ENCODE data around the gene DMXL2.
"Not testable (repeated sequence)": the region's sequence is repeated elsewhere in the genome, so short reads cannot be mapped to it uniquely, and the experiment has no call there.

DMXL2 gene

DNA sequence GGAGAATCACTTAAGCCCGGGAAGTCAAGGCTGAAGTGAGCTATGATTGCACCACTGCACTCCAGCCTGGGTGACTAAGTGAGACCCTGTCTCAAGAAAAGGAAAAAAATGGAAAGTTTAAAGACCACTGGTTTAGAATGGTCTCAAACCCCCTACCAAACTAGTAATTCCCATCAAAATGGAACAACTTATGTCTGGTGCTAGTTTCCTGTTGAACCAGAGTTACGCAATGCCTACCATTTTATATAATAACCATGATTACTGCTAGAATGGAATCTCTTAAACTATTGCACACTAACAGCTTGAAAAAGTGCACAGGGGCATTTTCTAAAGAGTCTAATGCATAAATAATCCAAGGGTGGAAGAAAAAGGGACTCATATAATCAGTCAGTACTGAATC lies 43.6 kb downstream of the DMXL2 start:
- no peak overlapping the region for H3K4me3 ChIP-seq (ENCODE audit: low read depth, low read length)
- TF ChIP-seq, protein P1, sequence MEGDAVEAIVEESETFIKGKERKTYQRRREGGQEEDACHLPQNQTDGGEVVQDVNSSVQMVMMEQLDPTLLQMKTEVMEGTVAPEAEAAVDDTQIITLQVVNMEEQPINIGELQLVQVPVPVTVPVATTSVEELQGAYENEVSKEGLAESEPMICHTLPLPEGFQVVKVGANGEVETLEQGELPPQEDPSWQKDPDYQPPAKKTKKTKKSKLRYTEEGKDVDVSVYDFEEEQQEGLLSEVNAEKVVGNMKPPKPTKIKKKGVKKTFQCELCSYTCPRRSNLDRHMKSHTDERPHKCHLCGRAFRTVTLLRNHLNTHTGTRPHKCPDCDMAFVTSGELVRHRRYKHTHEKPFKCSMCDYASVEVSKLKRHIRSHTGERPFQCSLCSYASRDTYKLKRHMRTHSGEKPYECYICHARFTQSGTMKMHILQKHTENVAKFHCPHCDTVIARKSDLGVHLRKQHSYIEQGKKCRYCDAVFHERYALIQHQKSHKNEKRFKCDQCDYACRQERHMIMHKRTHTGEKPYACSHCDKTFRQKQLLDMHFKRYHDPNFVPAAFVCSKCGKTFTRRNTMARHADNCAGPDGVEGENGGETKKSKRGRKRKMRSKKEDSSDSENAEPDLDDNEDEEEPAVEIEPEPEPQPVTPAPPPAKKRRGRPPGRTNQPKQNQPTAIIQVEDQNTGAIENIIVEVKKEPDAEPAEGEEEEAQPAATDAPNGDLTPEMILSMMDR (IDR thresholded peaks at IDR 0.05; ENCODE audit: low read depth, low read length): no peak

DNA sequence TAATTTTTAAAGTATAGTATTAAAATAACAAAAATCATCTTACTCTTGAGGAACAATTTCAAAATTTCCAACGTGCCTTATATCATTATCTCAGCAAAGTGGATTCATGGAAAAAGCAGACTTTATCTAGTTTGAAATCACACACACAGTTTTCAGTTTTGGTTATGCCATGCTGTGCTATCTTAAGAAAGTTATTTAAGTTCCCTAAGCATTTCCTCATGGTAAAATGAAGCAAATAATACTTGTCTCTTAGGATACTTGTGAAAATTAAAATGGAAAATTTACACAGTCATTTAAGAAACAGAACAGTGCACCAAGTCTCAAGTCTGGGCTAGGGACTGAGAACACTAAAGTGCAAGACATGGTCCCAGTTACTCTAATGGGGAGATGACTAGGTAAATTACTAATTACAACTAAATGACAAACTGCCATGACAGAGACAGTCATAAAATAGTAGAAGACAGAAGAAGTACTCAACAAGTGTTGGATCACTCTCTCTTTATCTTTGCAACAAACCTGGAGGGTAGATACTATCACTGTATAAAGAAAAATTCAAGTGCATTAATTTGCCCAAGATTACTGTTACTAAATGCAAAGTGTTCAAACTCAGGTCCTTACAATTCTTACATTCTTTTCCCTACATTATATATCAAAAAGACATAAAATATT lies 44.8 kb downstream of the DMXL2 start:
- TF ChIP-seq, protein P1 (IDR thresholded peaks at IDR 0.05; ENCODE audit: low read depth, low read length): no peak

DNA sequence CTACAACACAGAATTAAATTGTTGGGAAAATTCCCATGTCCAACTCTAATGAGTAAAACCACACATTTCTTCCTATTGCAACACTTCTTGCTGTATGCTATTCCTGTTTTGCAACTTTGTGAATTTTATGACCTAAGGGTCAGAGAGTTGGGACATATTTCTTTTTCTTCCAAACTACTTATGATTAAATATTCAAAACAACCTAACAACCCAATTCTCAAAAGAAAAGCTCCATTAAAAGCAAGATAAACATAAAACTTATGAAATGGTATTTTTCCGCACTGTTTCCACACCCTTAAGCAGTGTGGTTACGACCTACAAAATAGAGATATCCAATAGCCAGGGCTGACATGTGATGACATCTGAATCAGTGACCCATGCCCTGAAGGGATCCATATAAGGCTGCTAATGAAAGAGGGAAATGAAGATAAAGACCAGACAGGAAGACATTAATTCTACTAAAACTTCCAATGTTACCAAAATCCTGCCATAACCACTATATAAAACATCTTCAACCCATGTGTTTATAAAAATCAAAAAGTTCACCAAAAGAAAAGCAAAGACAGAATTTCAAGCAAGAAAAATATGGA lies 45.6 kb downstream of the DMXL2 start:
- TF ChIP-seq, protein P1 (IDR thresholded peaks at IDR 0.05; ENCODE audit: low read depth, low read length): no peak
- H3K4me3 ChIP-seq (ENCODE audit: low read depth, low read length): no peak overlapping the region

More for the DNA sequence above, 44.8 kb downstream of the DMXL2 start:
- no peak overlapping the region for H3K4me3 ChIP-seq (ENCODE audit: low read depth, low read length)

DNA sequence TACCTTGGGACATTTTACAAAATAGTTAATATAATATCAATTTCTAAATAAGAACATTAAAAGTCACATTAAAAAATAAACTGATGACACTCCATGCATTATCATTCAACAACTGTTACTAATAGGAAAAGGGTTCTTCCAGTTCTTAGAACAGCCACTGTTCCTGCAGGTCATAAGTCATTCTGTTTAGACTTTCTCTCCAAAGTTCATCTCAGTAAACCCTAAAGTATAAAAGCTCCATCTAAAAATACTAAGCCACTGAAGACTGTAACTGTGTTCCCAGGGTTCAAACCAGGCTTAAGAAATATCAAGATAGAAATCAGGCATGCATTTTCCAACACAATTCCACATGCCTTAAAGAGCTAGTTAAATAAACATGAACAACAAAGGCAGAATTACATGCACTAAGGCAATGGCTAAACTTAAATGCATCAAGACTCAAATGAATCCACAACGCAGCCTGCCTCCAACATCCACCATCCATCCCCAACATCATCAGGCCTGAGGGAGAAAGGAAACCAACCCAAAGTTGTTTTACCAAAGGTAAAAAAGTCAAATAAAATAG lies 46.2 kb downstream of the DMXL2 start:
- TF ChIP-seq, protein P1 (IDR thresholded peaks at IDR 0.05; ENCODE audit: low read depth, low read length): no peak
- no peak overlapping the region for H3K4me3 ChIP-seq (ENCODE audit: low read depth, low read length)

DNA sequence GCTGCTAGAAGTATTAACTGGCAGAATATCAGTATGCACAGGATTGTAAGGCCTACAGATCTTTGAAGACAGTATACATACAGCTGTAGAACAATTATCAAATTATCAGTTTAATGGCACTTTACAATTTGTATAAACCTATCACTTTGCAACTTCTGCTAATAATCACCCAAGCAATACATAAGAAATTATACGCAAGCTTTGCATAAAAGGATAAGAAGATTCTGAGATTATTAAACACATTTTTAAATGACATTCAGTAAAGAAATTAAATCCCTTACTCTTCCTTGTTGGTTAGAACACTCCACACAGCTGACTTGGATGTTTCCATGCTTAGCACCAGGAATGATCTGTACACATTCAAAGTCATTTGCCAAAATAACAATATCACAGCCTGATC lies 46.8 kb downstream of the DMXL2 start:
- TF ChIP-seq, protein P1 (IDR thresholded peaks at IDR 0.05; ENCODE audit: low read depth, low read length): no peak
- H3K4me3 ChIP-seq (ENCODE audit: low read depth, low read length): no peak overlapping the region

DNA sequence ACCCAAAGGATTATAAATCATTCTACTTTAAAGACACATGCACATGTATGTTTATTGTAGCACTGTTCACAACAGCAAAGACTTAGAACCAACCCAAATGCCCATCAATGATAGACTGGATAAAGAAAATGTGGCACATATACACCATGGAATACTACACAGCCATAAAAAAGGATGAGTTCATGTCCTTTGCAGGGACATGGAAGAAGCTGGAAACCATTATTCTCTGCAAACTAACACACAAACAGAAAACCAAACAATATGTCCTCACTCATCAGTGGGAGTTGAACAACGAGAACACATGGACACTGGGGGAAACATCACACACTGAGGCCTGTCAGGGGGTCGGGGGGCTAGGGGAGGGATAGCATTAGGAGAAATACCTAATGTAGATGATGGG lies 49.2 kb downstream of the DMXL2 start:
- H3K4me3 ChIP-seq (ENCODE audit: low read depth, low read length): not testable (repeated sequence)

DNA sequence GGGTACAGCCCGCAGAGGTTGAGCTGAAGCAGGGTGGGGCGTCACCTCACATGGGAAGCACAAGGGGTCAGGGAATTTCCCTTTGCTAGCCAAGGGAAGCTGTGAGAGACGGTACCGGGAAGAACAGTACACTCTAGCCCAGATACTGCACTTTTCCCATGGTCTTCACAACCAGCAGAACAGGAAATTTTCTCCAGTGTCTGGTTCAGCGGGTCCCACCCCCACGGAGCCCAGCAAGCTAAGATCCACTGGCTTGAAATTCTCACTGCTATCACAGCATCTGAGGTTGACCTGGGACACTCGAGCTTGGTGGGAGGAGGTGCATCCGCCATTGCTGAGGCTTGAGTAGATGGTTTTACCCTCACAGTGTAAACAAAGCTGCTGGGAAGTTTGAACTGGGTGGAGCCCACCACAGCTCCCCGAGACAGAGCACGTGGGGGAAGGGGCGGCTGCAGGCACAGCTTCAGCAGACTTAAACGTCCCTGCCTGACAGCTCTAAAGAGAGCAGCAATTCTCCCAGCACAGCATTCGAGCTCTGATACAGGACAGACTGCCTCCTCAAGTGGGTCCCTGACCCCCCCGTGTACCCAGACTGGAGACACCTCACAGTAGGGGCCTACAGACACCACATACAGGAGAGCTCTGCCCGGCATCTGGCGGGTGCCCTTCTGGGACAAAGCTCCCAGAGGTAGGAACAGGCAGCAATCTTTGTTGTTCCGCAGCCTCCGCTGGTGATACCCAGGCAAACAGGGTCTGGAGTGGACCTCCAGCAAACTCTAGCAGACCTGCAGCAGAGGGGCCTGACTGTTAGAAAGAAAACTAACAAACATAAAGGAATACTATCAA lies 53.4 kb downstream of the DMXL2 start:
- H3K4me3 ChIP-seq (ENCODE audit: low read depth, low read length): not testable (repeated sequence)

DNA sequence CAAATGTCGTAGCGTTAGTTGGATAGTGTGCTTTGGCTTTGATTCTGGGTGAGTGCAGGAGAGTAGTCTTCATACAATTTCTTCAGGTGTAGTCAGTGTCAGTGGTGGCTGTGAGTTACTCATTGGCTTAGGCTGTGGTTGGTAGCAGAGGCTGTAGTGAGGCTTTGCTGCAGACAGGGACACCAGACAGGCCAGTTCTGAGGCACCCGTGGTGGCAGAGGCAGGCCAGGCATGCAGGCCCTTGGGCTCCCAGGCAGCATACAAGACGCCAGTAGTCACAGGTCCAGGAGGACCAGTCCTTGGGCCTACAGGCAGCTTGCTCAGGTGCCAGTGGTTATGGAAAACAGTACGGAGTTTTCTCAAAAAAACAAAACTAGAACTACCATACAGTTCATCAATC lies 61.3 kb downstream of the DMXL2 start:
- TF ChIP-seq, protein P1 (IDR thresholded peaks at IDR 0.05; ENCODE audit: low read depth, low read length): no peak

More for the DNA sequence above, 61.3 kb downstream of the DMXL2 start:
- no peak overlapping the region for H3K4me3 ChIP-seq (ENCODE audit: low read depth, low read length)

All from WI38 (cell line).